Naive B cell (primary cell): ENCODE results near the gene PCED1B. TPM values are rescaled to one million over a fixed set of nuclear protein-coding genes. Genes with fewer than 3 reads are reported as not detected.
A peak's percentile ranks its signal among the peaks of the same experiment; 100 is the strongest.

Source experiments
- ATAC-seq, 2 donors: fragments of 150-1000 bp; cut with Tn5 transposase; 2 replicates each; pipeline ENCODE4 v1.10.0; 2021; ENCODE audit warnings: low read depth in 2 of 2, mild to moderate bottlenecking in 2 of 2, moderate library complexity in 2 of 2
- DNase-seq: peaks from one replicate; pipeline ENCODE4 v3.0.0; 2022
- H3K27ac Mint-ChIP-seq, 6 donors: one replicate each; pipeline ENCODE4 v1.8.0; 2020 to 2022; ENCODE audit warnings: mild to moderate bottlenecking in 6 of 6, mixed read lengths in 6 of 6, moderate library complexity in 5 of 6, inconsistent platforms in 2 of 6
- H3K27me3 Mint-ChIP-seq, 3 donors: one replicate each; pipeline ENCODE4 v1.8.0; 2021 to 2022; ENCODE audit warnings: mixed read lengths in 3 of 3, mild to moderate bottlenecking in 1 of 3
- H3K36me3 Mint-ChIP-seq, 2 donors: one replicate each; pipeline ENCODE4 v1.8.0; 2020 to 2022; ENCODE audit warnings: mixed read lengths in 2 of 2, inconsistent platforms in 1 of 2, mild to moderate bottlenecking in 1 of 2
- H3K4me1 Mint-ChIP-seq, 3 donors: one replicate each; pipeline ENCODE4 v1.8.0; 2020 to 2022; ENCODE audit warnings: mixed read lengths in 3 of 3, inconsistent platforms in 1 of 3, mild to moderate bottlenecking in 1 of 3, moderate library complexity in 1 of 3
- H3K4me3 Mint-ChIP-seq, 8 donors: one replicate each; pipeline ENCODE4 v1.8.0; 2020 to 2022; ENCODE audit warnings: mild to moderate bottlenecking in 8 of 8, mixed read lengths in 8 of 8, moderate library complexity in 8 of 8, inconsistent platforms in 2 of 8
- H3K9me3 Mint-ChIP-seq, 7 donors: one replicate each; pipeline ENCODE4 v1.8.0; 2020 to 2022; ENCODE audit warnings: mixed read lengths in 7 of 7, mild to moderate bottlenecking in 5 of 7, inconsistent platforms in 2 of 7, moderate library complexity in 1 of 7
- polyA plus RNA-seq, 6 donors: library from polyadenylated mRNA; unstranded; fragments of 300-500 nt; fragmentation: Illumina TruSeq; gene quantifications; one replicate each; pipeline ENCODE4 v1.2.3, GENCODE V29; 2021; ENCODE audit warnings: low read depth in 6 of 6

PCED1B gene
- polyA plus RNA-seq, 6 donors from 2014 or later = 8.2 to 17.4 (median 11.0) TPM

DNA sequence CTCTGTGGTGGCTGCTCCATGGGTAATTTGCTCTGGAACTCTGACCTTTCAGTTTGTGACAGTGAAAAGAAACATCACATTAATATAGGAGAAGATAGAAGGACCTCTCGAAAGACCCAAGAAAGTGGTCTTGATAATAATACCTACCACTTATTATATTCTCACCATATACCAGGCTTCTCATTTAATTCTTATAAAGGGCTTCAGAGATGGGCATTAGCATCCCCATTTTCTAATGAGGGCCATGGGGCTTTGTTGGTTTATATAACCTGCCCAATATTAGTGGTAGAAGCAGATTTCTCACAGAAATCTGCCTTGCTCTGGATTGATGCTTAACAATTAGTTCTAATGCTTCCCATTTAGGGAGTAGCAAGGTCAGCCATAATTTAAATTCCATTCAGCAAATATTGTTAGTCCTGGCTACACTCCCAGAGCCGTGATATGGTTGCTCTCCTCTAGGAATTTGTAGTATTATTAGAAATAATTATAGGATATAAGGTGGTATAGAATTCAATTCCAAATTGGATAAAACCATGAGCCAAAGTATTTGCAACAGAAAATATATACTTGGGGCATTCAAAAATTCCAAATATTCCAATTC is 7.8 kb downstream of the PCED1B start:
- ATAC-seq = no peak
- Mint-ChIP-seq H3K4me3 (no peak overlapping the region), H3K9me3 (peaks cover 0 to 3% (median 0%) of the 10 kb centered on the region in 7 donors), H3K27ac (no peak overlapping the region), H3K27me3 (no peaks in the 10 kb centered on the region), H3K36me3 (peaks cover 0 to 8% of the 10 kb centered on the region in 2 donors), H3K4me1 (peaks cover 11 to 42% (median 28%) of the 10 kb centered on the region in 3 donors)
- DNase-seq = no peak

DNA sequence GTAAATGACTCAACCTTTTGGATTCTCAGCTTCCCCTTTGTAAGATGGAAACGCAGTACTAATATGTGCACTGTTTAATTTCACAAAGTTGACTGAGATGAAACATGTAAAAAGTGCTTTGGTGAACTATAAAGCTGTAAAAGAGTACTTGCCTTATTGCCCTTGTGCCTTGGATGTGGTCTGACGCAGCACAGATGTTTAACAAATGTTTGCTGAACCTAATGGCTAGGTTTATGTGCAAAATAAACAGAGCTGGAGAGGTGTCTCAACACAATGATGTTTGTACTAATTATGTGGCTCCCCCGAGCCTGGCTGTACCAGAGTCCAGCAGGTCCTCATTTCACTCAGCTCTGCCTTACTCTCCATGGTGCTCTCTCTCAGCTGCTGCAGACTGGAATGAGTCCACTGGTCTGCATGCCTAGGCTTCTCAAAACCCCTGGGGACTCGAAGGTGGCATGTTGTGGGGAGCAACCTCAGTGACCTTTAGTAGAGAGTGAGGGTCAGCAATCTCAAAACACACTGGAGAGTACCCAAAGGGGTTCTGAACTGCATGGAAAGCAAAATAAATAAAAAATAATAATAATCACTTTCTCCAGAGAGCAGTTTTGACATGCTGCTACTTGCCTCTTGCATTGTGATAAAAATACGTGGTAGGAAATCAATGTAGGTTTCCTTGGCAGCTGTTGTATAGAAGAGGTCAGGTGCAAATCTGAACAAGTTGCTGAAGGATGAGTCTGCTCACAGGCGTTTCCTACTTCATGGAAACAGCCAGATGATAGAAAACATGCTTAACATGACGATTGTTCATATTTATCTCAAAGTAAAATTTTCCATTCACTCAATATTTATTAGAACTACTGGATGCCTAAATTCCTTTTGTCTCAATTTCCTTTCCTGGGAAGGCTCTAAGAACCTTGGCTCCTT is 8.9 kb downstream of the PCED1B start:
- Mint-ChIP-seq H3K9me3 (peaks cover 0 to 3% (median 0%) of the 10 kb centered on the region in 7 donors), H3K4me1 (peaks cover 7 to 31% (median 20%) of the 10 kb centered on the region in 3 donors), H3K27ac (peak overlapping the region in 1 of 6 donors; percentile 22), H3K36me3 (peaks cover 0 to 8% of the 10 kb centered on the region in 2 donors), H3K27me3 (no peaks in the 10 kb centered on the region), H3K4me3 (no peak overlapping the region)
- DNase-seq (no peak), ATAC-seq (no peak)

DNA sequence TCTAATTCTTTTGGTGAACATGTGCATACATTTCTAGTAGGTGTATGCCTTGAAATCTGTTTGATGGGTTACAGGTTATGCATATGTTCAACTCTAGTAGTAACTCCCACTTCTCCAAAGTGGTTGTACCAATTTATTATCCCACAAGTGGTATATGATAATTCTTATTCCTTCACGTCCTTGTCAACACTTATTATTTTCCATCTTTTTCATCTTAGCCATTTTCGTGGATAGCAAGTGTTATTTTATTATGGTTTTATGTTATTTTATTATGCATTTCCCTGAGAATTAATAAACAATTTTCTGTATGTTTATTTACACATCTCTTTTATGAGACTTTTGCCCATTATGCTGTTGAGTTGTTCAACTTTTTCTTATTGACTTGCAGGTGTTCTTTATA is 11.6 kb downstream of the PCED1B start:
- H3K27me3 Mint-ChIP-seq = no peaks in the 10 kb centered on the region
- no peak overlapping the region for H3K4me3 Mint-ChIP-seq
- H3K27ac Mint-ChIP-seq = no peak overlapping the region
- peaks cover 0 to 8% of the 10 kb centered on the region in 2 donors for H3K36me3 Mint-ChIP-seq
- no peak for DNase-seq
- no peak for ATAC-seq
- H3K9me3 Mint-ChIP-seq = peaks cover 0 to 3% (median 0%) of the 10 kb centered on the region in 7 donors
- peaks cover 0 to 3% (median under 1%) of the 10 kb centered on the region in 3 donors for H3K4me1 Mint-ChIP-seq

DNA sequence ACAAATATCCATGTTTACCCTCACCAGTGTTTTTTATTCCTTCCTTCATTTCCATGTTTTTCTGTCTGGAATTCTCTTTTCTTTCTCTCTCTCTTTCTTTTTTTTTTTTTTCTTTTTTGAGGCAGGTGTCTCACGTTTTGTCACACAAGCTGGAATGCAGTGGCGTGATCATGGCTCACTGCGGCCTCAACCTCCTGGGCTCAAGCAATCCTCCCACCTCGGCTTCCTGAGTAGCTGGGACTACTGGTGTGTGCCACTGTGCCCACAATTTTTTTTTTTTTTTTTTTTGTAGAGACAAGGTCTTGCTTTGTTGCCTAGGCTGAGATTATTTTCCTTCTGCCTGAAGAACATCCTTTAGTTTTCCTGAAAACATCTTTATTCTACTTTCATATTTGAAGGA is 15.4 kb downstream of the PCED1B start:
- Mint-ChIP-seq H3K9me3 (peaks cover 0 to 3% (median 0%) of the 10 kb centered on the region in 7 donors), H3K4me3 (no peak overlapping the region), H3K36me3 (peaks cover 0 to 8% of the 10 kb centered on the region in 2 donors), H3K27ac (no peak overlapping the region), H3K4me1 (no peaks in the 10 kb centered on the region), H3K27me3 (no peaks in the 10 kb centered on the region)
- no peak for DNase-seq
- ATAC-seq = no peak

DNA sequence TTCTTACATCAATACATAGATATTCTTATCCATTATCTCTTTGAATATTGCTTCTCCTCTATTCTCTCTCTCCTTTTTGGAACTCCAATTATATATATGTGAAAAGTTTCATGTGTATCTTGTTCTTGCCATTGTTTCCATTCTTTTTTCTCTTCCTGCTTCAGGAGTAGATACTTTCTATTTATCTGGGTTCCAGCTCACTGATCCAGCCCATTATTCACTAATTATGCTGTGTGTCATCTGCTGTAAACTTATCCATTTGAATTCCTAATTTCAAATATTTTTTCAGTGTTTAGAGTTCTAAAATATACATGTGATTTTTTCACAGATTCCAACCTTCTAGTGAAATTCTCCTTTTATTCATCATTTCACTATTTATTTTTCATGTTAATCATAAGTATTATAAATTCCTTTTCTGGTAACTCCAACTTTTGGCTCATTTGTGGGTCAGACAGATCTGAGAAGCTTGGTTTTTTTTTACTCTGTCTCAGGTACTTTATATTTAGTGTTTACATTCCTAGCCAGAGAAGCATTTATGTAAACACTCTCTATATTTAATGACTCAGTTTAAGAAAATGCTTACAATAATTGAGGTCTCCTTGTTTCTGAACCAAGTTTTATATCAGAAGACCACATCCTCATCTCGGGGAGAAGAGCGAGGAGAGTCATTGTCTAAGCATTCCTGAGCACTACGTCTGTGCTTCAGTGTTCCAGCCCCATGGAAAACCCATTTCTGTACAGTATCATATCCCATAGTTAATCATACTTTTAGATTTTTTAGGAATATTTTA is 16.2 kb downstream of the PCED1B start:
- Mint-ChIP-seq H3K27ac (peak overlapping the region in 2 of 6 donors; percentile 0 to 49), H3K36me3 (no peaks in the 10 kb centered on the region), H3K4me1 (no peaks in the 10 kb centered on the region)

DNA sequence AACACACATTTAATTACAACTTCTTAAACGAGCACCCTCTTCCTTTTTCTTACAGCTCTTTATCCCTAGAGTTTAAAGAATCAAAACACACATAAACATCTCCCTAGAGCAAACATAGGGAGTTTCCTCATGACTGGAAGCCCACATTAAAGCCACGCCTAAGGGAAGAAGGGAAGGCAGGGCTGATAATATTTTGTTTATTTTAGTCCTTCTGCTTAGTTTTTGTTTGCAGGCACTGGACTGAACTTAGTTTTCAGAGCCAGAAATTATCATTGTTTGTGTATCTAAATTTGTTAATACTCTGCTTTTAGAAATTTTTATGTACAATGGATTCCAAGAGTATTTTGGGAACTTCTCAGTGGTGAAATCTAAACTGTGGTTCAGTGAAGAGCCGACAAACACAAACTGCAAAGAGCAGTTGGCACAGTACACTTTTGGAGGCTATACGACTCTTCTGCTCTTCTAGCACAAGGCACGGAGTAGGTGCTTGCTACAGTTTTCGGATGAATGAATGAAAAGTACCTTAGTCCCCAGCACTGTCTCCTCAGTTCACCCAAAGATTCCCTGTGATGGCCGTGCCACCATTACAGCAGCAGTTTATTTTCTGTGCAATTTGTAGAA is 18.0 kb downstream of the PCED1B start:
- Mint-ChIP-seq H3K9me3 (no peaks in the 10 kb centered on the region), H3K4me3 (no peak overlapping the region), H3K27ac (no peak overlapping the region), H3K4me1 (no peaks in the 10 kb centered on the region), H3K36me3 (no peaks in the 10 kb centered on the region), H3K27me3 (no peaks in the 10 kb centered on the region)
- DNase-seq (no peak), ATAC-seq (no peak)

More for the DNA sequence above, 16.2 kb downstream of the PCED1B start:
- Mint-ChIP-seq H3K9me3 (peaks cover 0 to 3% (median 0%) of the 10 kb centered on the region in 7 donors), H3K4me3 (no peak overlapping the region), H3K27me3 (no peaks in the 10 kb centered on the region)
- ATAC-seq (no peak), DNase-seq (no peak)

DNA sequence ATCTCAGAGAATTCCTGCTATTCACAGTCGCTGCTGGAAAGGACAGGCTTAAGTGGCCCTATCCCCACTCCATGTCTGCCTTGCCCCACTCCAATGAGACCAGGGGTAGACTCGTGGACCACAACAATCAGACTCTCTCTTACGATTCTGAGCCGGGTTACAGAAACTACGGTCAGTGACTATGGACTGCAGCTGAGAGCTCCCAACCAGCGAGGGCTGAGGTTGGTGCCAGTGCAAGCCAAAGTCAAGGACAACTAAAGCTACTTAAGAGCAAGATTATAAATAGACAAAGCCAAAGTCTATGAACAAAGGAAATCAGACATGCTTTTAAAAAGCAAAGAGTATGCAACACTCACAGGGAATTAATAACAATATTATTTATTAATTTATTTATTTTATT is 18.7 kb downstream of the PCED1B start:
- Mint-ChIP-seq H3K36me3 (no peaks in the 10 kb centered on the region), H3K27ac (peak overlapping the region in 1 of 6 donors; percentile 15), H3K9me3 (no peaks in the 10 kb centered on the region), H3K4me1 (no peaks in the 10 kb centered on the region), H3K4me3 (no peak overlapping the region), H3K27me3 (no peaks in the 10 kb centered on the region)
- no peak for DNase-seq
- ATAC-seq = no peak

DNA sequence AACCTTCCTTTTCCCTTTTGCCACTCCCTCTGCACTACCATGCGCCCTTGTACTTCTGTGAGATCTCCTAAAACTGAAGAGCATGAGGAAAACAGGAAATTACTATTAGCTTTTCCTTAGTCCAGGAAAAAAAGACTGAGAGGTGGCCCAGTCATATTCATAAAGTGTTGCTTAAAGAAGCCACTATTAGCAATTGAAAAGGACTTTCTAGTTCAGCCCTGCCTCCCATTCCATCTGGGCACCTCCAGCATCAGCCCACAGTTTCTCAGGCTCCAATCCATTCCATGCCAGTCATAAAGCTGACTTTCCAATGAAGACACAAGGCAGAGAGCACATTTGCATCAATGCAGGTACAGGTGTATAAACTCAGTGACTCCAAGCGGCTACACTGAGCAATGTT is 20.2 kb downstream of the PCED1B start:
- no peaks in the 10 kb centered on the region for H3K4me1 Mint-ChIP-seq
- DNase-seq (no peak), ATAC-seq (no peak)
- H3K27me3 Mint-ChIP-seq = no peaks in the 10 kb centered on the region
- H3K36me3 Mint-ChIP-seq = peaks cover 0 to 7% of the 10 kb centered on the region in 2 donors
- H3K4me3 Mint-ChIP-seq = no peak overlapping the region
- H3K9me3 Mint-ChIP-seq = no peaks in the 10 kb centered on the region
- H3K27ac Mint-ChIP-seq = no peak overlapping the region

DNA sequence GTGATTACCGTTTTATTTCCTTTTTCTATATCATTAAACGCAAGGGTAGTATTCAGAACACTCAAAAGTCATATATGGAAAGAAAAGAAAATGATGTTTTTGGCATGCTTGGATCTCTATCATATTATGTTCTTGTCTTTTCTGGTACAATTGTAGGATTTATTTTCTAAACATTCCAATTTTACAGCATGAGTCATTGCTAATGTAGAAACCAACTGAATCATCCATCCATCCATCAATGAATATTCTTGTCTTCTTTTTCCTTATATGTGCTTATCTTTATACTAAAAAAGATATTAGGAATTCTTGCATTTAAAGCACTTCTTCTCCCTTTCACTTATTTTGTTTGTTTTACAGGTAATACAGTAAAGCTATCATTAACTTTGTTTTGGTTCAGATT is 20.7 kb downstream of the PCED1B start:
- no peak overlapping the region for H3K4me3 Mint-ChIP-seq
- H3K36me3 Mint-ChIP-seq = peaks cover 3 to 9% of the 10 kb centered on the region in 2 donors
- no peaks in the 10 kb centered on the region for H3K4me1 Mint-ChIP-seq
- ATAC-seq (no peak), DNase-seq (no peak)
- H3K27ac Mint-ChIP-seq = no peak overlapping the region
- no peaks in the 10 kb centered on the region for H3K9me3 Mint-ChIP-seq
- no peaks in the 10 kb centered on the region for H3K27me3 Mint-ChIP-seq

DNA sequence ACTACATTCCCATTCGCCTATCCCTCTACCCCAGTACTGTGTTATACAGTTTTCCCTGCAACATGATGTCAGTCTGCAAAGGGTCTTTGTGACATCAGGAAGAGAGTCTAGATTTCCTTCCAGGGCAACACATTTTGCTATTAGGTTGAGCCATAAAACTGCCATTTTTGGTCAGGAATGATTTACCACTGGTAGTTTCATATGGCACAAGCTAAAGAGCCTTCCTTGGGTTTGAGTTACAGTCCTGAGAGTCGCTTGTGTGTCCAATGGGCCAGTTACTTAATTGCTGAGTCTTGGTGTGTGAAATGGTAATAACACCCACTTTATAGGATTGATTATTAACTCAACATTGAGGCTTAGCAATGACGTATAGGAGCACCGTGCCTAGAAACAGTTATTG is 23.0 kb downstream of the PCED1B start:
- no peak overlapping the region for H3K4me3 Mint-ChIP-seq

DNA sequence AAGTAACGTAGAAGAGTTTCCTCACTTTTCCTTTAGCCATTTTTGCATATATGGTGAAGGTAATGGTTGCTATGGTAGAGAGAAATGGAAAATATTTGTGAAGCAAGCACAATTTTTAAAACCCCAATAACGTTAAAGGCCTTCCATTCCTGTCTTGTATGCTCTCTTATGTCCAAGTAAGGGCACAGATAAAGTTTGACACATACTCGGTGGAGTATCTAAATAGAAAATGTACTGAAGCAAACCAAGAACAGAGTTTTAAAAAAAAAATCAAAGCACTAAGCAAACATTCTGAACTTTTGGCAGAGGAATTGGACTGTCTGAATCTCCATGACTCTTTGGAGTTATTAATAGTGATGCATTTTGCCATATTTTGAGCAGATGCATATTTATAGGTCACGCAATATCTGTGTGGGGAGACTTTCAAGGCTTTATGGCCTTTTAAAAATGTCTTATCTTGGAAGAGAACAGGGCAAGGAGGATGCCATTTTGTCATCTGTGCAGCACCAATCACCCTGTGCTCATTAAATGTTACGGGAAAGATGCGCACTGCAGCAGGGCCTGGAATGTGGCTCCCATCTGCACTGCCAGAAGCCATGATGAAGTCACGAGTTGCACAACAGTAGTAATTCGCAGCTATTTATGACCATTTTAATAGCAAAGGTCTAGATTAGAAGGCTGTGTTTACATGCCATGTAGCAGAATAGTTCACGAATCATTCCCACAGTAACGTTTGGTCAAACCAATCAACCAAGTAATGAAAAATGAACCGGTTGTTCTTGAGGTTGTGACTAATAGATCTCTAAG is 23.6 kb downstream of the PCED1B start:
- Mint-ChIP-seq H3K36me3 (peaks cover 8 to 18% of the 10 kb centered on the region in 2 donors), H3K4me3 (no peak overlapping the region), H3K27me3 (no peaks in the 10 kb centered on the region), H3K4me1 (peaks cover 0 to 3% (median 0%) of the 10 kb centered on the region in 3 donors), H3K9me3 (no peaks in the 10 kb centered on the region), H3K27ac (no peak overlapping the region)
- ATAC-seq (no peak), DNase-seq (no peak)

More for the DNA sequence above, 23.0 kb downstream of the PCED1B start:
- H3K36me3 Mint-ChIP-seq = peaks cover 8 to 15% of the 10 kb centered on the region in 2 donors
- H3K27me3 Mint-ChIP-seq = no peaks in the 10 kb centered on the region
- no peak overlapping the region for H3K27ac Mint-ChIP-seq
- no peaks in the 10 kb centered on the region for H3K9me3 Mint-ChIP-seq
- ATAC-seq (no peak), DNase-seq (no peak)
- peaks cover 0 to 3% (median 0%) of the 10 kb centered on the region in 3 donors for H3K4me1 Mint-ChIP-seq

DNA sequence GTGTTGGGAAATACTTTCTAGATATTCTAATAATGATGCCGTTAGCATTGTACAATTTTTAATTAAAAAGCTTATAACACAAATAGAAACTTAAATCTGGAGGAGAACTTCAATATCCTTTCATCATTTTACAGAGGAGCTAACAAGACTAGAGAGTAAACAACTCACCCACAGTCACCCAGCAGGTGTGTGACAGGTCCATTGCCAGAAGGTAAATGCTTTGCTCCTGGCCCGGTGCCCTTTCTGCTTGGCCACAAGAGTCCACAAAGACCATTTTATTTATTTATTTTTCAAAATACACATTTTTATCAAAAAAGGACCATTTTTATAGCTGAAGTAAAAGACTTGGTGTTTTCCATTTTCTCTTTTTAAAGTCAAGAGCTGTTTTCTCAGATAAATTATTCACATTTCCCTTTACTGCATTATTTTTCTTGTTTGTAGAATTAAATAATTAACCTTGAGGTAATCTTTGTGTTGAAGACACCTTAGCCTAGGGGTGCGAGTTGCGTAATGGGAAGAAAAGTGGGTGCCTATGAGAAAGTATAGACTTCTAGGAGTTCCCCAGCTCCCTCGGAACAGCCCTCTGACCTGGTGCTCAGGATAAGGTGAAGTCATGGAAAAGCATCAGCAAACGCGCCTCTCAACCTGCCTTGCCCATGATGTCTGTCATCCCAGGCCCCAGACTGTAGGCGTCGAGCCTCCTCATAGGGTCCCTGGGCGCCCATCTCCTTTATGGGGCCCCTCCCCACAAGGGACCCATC is 26.7 kb downstream of the PCED1B start:
- H3K36me3 Mint-ChIP-seq = peaks cover 8 to 29% of the 10 kb centered on the region in 2 donors
- peak overlapping the region in 1 of 6 donors; percentile 64 for H3K27ac Mint-ChIP-seq
- no peaks in the 10 kb centered on the region for H3K27me3 Mint-ChIP-seq
- peaks cover 0 to 3% (median 0%) of the 10 kb centered on the region in 3 donors for H3K4me1 Mint-ChIP-seq
- H3K9me3 Mint-ChIP-seq = no peaks in the 10 kb centered on the region
- H3K4me3 Mint-ChIP-seq = no peak overlapping the region
- DNase-seq (no peak), ATAC-seq (no peak)
